H9 (cell line): ENCODE data around the gene CA7. TPM values are rescaled to one million over a fixed set of nuclear protein-coding genes. Genes with fewer than 3 reads are reported as not detected.

ENCODE experiments used
- DNase-seq: peaks from one replicate; pipeline ENCODE4 v3.0.0-alpha.2; 2017
- H2AFZ ChIP-seq: one replicate; pipeline ENCODE4 v1.6.1; 2013; ENCODE audit warnings: mild to moderate bottlenecking, low read length, control low read depth, moderate library complexity
- H2AK5ac ChIP-seq: 2 replicates; pipeline ENCODE4 v1.6.1; 2013; ENCODE audit warnings: low read length, control low read depth, mixed read lengths; ENCODE audit not compliant: insufficient read length
- H2BK120ac ChIP-seq: one replicate; pipeline ENCODE4 v1.6.1; 2013; ENCODE audit warnings: low read depth, mild to moderate bottlenecking, low read length, control low read depth, inconsistent platforms; ENCODE audit not compliant: poor library complexity, severe bottlenecking
- H2BK12ac ChIP-seq: 2 replicates; pipeline ENCODE4 v1.6.1; 2013; ENCODE audit warnings: low read length, control low read depth, mixed read lengths, low read depth; ENCODE audit not compliant: insufficient read length
- H2BK15ac ChIP-seq: 2 replicates; pipeline ENCODE4 v1.6.1; 2013; ENCODE audit warnings: low read depth, low read length, control low read depth
- H2BK20ac ChIP-seq: one replicate; pipeline ENCODE4 v1.6.1; 2013; ENCODE audit warnings: low read depth, mild to moderate bottlenecking, low read length, control low read depth, inconsistent platforms; ENCODE audit not compliant: poor library complexity, severe bottlenecking
- H2BK5ac ChIP-seq: 2 replicates; pipeline ENCODE4 v1.6.1; 2013; ENCODE audit warnings: low read length, control low read depth, mixed read lengths; ENCODE audit not compliant: insufficient read length
- H3K14ac ChIP-seq: 2 replicates; pipeline ENCODE4 v1.6.1; 2013; ENCODE audit warnings: low read length, control low read depth; ENCODE audit not compliant: insufficient read depth
- H3K18ac ChIP-seq: 2 replicates; pipeline ENCODE4 v1.6.1; 2013; ENCODE audit warnings: low read depth, mild to moderate bottlenecking, mixed read lengths, low read length, control low read depth; ENCODE audit not compliant: insufficient read length
- H3K23ac ChIP-seq: 2 replicates; pipeline ENCODE4 v1.6.1; 2013; ENCODE audit warnings: low read length, control low read depth, mixed read lengths, low read depth; ENCODE audit not compliant: insufficient read length
- H3K23me2 ChIP-seq: 2 replicates; pipeline ENCODE4 v1.6.1; 2013; ENCODE audit warnings: low read depth, mild to moderate bottlenecking, mixed read lengths, low read length, control low read depth; ENCODE audit not compliant: insufficient read length, poor library complexity, severe bottlenecking
- H3K27ac ChIP-seq: 2 replicates; pipeline ENCODE4 v1.5.1; 2013; ENCODE audit warnings: low read length, control low read depth, mixed read lengths, low read depth; ENCODE audit not compliant: insufficient read length
- H3K27me3 ChIP-seq: 2 replicates; pipeline ENCODE4 v1.6.1; 2013; ENCODE audit warnings: low read length, control low read depth, inconsistent platforms; ENCODE audit not compliant: insufficient read depth
- H3K4ac ChIP-seq: 2 replicates; pipeline ENCODE4 v1.6.1; 2013; ENCODE audit warnings: low read depth, mild to moderate bottlenecking, control low read depth, inconsistent platforms, low read length, moderate library complexity
- H3K4me1 ChIP-seq: 2 replicates; pipeline ENCODE4 v1.6.1; 2013; ENCODE audit warnings: low read length, control low read depth, inconsistent platforms; ENCODE audit not compliant: insufficient read depth
- H3K4me2 ChIP-seq: 2 replicates; pipeline ENCODE4 v1.6.1; 2013; ENCODE audit warnings: low read length, control low read depth, mixed read lengths; ENCODE audit not compliant: insufficient read length, insufficient read depth
- H3K56ac ChIP-seq: 2 replicates; pipeline ENCODE4 v1.6.1; 2013; ENCODE audit warnings: low read depth, mild to moderate bottlenecking, mixed read lengths, low read length, control low read depth; ENCODE audit not compliant: insufficient read length
- H3K79me1 ChIP-seq: 2 replicates; pipeline ENCODE4 v1.6.1; 2013; ENCODE audit warnings: low read depth, mild to moderate bottlenecking, moderate library complexity, low read length, control low read depth, inconsistent platforms; ENCODE audit not compliant: insufficient read depth, poor library complexity, severe bottlenecking
- H3K79me2 ChIP-seq: 2 replicates; pipeline ENCODE4 v1.6.1; 2013; ENCODE audit warnings: low read length, control low read depth, inconsistent platforms; ENCODE audit not compliant: insufficient read depth
- H3K9ac ChIP-seq: 2 replicates; pipeline ENCODE4 v1.6.1; 2013; ENCODE audit warnings: low read length, control low read depth, mixed read lengths; ENCODE audit not compliant: insufficient read length; ENCODE audit errors: extremely low read depth
- H3K9me3 ChIP-seq: one replicate; pipeline ENCODE4 v1.6.1; 2013; ENCODE audit warnings: low read depth, low read length, inconsistent platforms; ENCODE audit not compliant: control insufficient read depth
- H3T11ph ChIP-seq: one replicate; pipeline ENCODE4 v1.6.1; 2013; ENCODE audit warnings: mild to moderate bottlenecking, low read length, control low read depth, inconsistent platforms
- H4K20me1 ChIP-seq: one replicate; pipeline ENCODE4 v1.6.1; 2013; ENCODE audit not compliant: control insufficient read depth, insufficient read length, insufficient read depth
- H4K5ac ChIP-seq: 2 replicates; pipeline ENCODE4 v1.6.1; 2013; ENCODE audit warnings: low read depth, mild to moderate bottlenecking, mixed read lengths, low read length, control low read depth; ENCODE audit not compliant: insufficient read length
- H4K8ac ChIP-seq: replicated peaks from 2 replicates; pipeline ENCODE4 v1.6.1; 2013; ENCODE audit warnings: low read length, control low read depth, mixed read lengths, low read depth; ENCODE audit not compliant: insufficient read length
- H4K91ac ChIP-seq: 2 replicates; pipeline ENCODE4 v1.6.1; 2013; ENCODE audit warnings: low read depth, mild to moderate bottlenecking, moderate library complexity, mixed read lengths, low read length, control low read depth; ENCODE audit not compliant: insufficient read length
- H3K27ac Mint-ChIP-seq, 3 experiments: 2 replicates in 2 of 3; 3 replicates in 1 of 3; pipeline ENCODE4 v1.8.0; 2020 to 2021; ENCODE audit warnings: mixed read lengths in 3 of 3, mild to moderate bottlenecking in 1 of 3, moderate library complexity in 1 of 3
- H3K27me3 Mint-ChIP-seq: 2 replicates; pipeline ENCODE4 v1.8.0; 2021; ENCODE audit warnings: low read depth, mild to moderate bottlenecking, moderate library complexity, mixed read lengths
- H3K36me3 Mint-ChIP-seq, 3 experiments: 2 replicates in 2 of 3; 3 replicates in 1 of 3; pipeline ENCODE4 v1.8.0; 2020 to 2021; ENCODE audit warnings: low read depth in 3 of 3, mixed read lengths in 3 of 3; ENCODE audit not compliant: insufficient read depth in 1 of 3
- H3K4me1 Mint-ChIP-seq, 2 experiments: 2 replicates each; pipeline ENCODE4 v1.8.0; 2020; ENCODE audit warnings: mixed read lengths in 2 of 2
- H3K4me3 Mint-ChIP-seq, 2 experiments: 2 replicates in 1 of 2; 3 replicates in 1 of 2; pipeline ENCODE4 v1.8.0; 2020 to 2021; ENCODE audit warnings: mild to moderate bottlenecking in 2 of 2, mixed read lengths in 2 of 2, moderate library complexity in 1 of 2
- H3K9me3 Mint-ChIP-seq, 2 experiments: 2 replicates in 1 of 2; 3 replicates in 1 of 2; pipeline ENCODE4 v1.8.0; 2020; ENCODE audit warnings: mild to moderate bottlenecking in 2 of 2, mixed read lengths in 2 of 2, moderate library complexity in 1 of 2
- CTCF ChIP-seq: fragments of 200-600 bp; sonication (generic); conservative IDR thresholded peaks from 3 replicates; pipeline ENCODE4 v1.8.0; 2021; ENCODE audit warnings: antibody characterized with exemption, mild to moderate bottlenecking
- WGBS: extraction: QIAGEN DNeasy Blood & Tissue Kit; methylation state at CpG from one replicate; pipeline ENCODE4 v1.1.7; 2013; ENCODE audit warnings: missing lambda C conversion rate, low lambda C conversion rate, mixed read lengths; ENCODE audit not compliant: insufficient read length; ENCODE audit errors: extremely low coverage; 5-methylcytosine and 5-hydroxymethylcytosine counted together
- total RNA-seq: library from RNA; stranded (reverse); gene quantifications from 2 replicates; pipeline ENCODE4 v1.2.1, GENCODE V29; 2021

The CA7 gene
- total RNA-seq, 1 experiment from 2014 or later, result 0.81 TPM

DNA sequence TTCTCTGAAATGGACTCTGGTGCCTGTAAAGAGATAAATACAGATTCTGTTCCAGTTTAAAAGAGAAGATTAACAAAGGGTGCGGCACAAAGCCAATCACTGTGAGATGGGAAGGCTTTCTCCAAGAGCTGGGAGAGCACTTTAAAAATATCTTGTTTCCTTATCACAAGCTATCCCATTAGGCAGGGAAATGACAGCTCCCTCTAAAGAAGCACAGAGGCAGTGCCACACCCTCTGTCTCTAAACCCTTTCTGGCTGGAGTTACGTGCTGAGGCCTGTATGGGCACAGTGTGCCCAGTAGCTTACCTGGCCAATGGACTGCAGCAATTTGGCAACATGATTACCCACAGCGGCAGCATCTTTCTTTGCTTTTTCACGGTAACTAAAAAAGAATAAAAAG lies 33.8 kb upstream of the CA7 start:
- Histone ChIP-seq H2BK20ac (no peak overlapping the region), H2BK12ac (no peak overlapping the region), H3K79me2 (no peaks in the 10 kb centered on the region), H3K4ac (no peak overlapping the region), H3K23me2 (no peaks in the 10 kb centered on the region), H3K79me1 (no peaks in the 10 kb centered on the region), H3K27ac (no peak overlapping the region), H2AK5ac (no peak overlapping the region), H3K4me1 (no peaks in the 10 kb centered on the region), H3K4me2 (no peak overlapping the region), H3T11ph (no peak overlapping the region), H3K56ac (no peak overlapping the region), H3K9ac (no peak overlapping the region), H3K23ac (no peak overlapping the region), H2BK5ac (no peak overlapping the region), H3K14ac (no peak overlapping the region), H3K27me3 (no peaks in the 10 kb centered on the region), H2BK15ac (no peak overlapping the region), H4K20me1 (no peaks in the 10 kb centered on the region), H4K8ac (no peak overlapping the region), H3K9me3 (no peaks in the 10 kb centered on the region), H2BK120ac (no peak overlapping the region), H3K18ac (no peak overlapping the region), H4K5ac (no peak overlapping the region), H4K91ac (no peak overlapping the region), H2AFZ (no peak overlapping the region)
- no CpG with 5 or more reads among the region's 4 CpGs for WGBS
- no peak for TF ChIP-seq CTCF
- Mint-ChIP-seq H3K4me3 (no peak overlapping the region), H3K27me3 (no peaks in the 10 kb centered on the region), H3K27ac (no peak overlapping the region), H3K36me3 (peaks cover 40 to 88% (median 86%) of the 10 kb centered on the region in 3 experiments; a peak in 6 of 7 replicates), H3K4me1 (no peaks in the 10 kb centered on the region), H3K9me3 (no peaks in the 10 kb centered on the region)
- no peak for DNase-seq
